ENCODE results near the gene IGF2BP1.

The IGF2BP1 gene

GRCh38 chr17:49104511-49105074, 107.4 kb downstream of the IGF2BP1 start:
- no peaks in the 10 kb centered on the region for H3K9me3 Mint-ChIP-seq
- peaks cover 16 to 18% of the 10 kb centered on the region in 2 donors for H3K27me3 Mint-ChIP-seq
- ATAC-seq (replicated peaks), result no peak
- no peaks in the 10 kb centered on the region for H3K4me1 Mint-ChIP-seq
- no peak for DNase-seq
- H3K27ac Mint-ChIP-seq, result no peak overlapping the region
- H3K36me3 Mint-ChIP-seq, result no peaks in the 10 kb centered on the region
- H3K4me3 Mint-ChIP-seq, result no peak overlapping the region
